Neural cell (in vitro differentiated cells): ENCODE data around the gene HADHB.

Source experiments
- CTCF ChIP-seq: fragments of 450-650 bp; IDR thresholded peaks from 2 replicates; pipeline ENCODE4 v1.5.1; 2014; ENCODE audit warnings: antibody characterized with exemption, mild to moderate bottlenecking, moderate library complexity; ENCODE audit not compliant: poor library complexity, severe bottlenecking
- RAD21 ChIP-seq: fragments of 450-650 bp; conservative IDR thresholded peaks from 2 replicates; pipeline ENCODE4 v1.6.1; 2014; ENCODE audit warnings: antibody characterized with exemption, mild to moderate bottlenecking, moderate library complexity

GRCh38 chr2:26330114-26330549, 85.4 kb downstream of the HADHB start:
- peak; percentile 84 for TF ChIP-seq CTCF
- TF ChIP-seq RAD21 = peak; percentile 79
